NCI-H1436 treated with DMSO at 0.1 percent for 48 hours (cell line): Measurements from ENCODE around the gene EXOC3L1.

ENCODE experiments used
- DNase-seq: peaks from one replicate; lab custom pipeline; 2025; lab: John Stamatoyannopoulos, UW

The EXOC3L1 gene

GRCh38 chr16:67147437-67148140, 42.3 kb downstream of the EXOC3L1 start:
- DNase-seq = no peak

GRCh38 chr16:67146523-67147357, 43.2 kb downstream of the EXOC3L1 start:
- DNase-seq = no peak

- DNase-seq = no peak
Observed at GRCh38 chr16:67145746-67146145, 44.2 kb downstream of the EXOC3L1 start.

- no peak for DNase-seq
Observed at GRCh38 chr16:67144943-67145342, 45.0 kb downstream of the EXOC3L1 start.

GRCh38 chr16:67142342-67142741, 47.6 kb downstream of the EXOC3L1 start:
- no peak for DNase-seq

- no peak for DNase-seq
Observed at GRCh38 chr16:67141391-67141790, 48.5 kb downstream of the EXOC3L1 start.

GRCh38 chr16:67137605-67138004, 52.3 kb downstream of the EXOC3L1 start:
- no peak for DNase-seq
